Mucosa of stomach (tissue), 1 donor: ENCODE measurements around the gene GRK1.

Source experiments
- H3K27me3 ChIP-seq: one replicate; pipeline ENCODE4 v1.7.0; 2013; ENCODE audit warnings: mild to moderate bottlenecking, low read length; ENCODE audit not compliant: control insufficient read depth, insufficient read depth
- H3K36me3 ChIP-seq: one replicate; pipeline ENCODE4 v1.7.0; 2013; ENCODE audit warnings: low read length; ENCODE audit not compliant: control insufficient read depth, insufficient read depth
- H3K4me1 ChIP-seq: one replicate; pipeline ENCODE4 v1.7.0; 2013; ENCODE audit warnings: mild to moderate bottlenecking, low read length; ENCODE audit not compliant: control insufficient read depth, insufficient read depth
- H3K4me3 ChIP-seq: one replicate; pipeline ENCODE4 v1.7.0; 2013; ENCODE audit warnings: low read length
- H3K9ac ChIP-seq: one replicate; pipeline ENCODE4 v1.7.0; 2013; ENCODE audit warnings: mild to moderate bottlenecking, low read length, moderate library complexity
- H3K9me3 ChIP-seq: one replicate; pipeline ENCODE4 v1.7.0; 2013; ENCODE audit warnings: mild to moderate bottlenecking, low read length, moderate library complexity; ENCODE audit not compliant: control insufficient read depth
- donor health status: Pancreatic carcinoma.

Gene GRK1

DNA sequence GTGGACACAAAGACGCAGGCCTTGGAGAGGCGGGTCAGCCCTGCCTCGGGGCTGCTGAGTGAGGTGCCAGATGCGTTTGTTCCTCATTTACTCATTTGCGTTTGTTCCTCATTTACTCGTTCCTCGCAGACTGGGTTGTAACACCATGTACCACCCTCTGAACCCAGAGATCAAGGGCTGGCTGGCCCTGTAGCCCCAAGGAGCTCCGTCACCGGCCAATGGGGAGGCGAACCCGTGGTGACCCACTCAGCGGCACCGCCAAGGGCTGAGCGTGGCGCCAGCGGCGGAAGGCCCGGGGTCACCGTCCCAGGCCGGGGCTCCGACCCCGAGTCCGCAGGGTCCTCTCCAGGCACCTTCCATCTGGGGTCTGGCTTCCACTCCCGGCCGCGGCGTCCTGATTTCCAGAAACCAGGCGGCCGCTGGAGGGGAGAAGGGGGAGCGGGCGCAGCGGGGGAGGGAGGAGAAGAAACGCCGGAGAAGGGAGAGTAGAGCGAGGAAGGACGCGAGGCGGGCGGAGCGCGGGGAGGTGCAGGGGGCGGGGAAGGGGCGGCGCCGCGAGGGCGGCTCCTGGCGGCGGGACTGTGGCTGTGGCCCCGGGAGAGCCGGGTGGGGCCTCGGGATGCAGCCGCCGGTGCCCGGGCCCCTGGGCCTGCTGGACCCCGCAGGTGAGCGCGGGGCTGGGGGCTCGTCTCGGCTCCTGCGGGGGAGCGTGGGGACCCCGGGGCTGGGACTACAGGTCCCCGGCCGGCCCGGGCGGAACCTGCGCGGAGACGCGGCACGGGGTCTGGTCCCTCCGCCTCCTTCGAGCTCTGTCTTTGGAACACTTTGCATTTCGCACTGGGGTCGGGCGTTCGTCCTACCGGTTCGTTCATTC is 91.9 kb downstream of the GRK1 start, which contains the start of gene TMEM255B:
TMEM255B (plus strand) TSS at position 576 of the 874 bp plus-strand sequence; CDS start at position 620, 44 bp downstream.
- Histone ChIP-seq H3K4me1 (peaks cover 18% of the 10 kb centered on the region), H3K36me3 (no peaks in the 10 kb centered on the region), H3K9ac (peak within 1 kb of the TSS; percentile 53), H3K27me3 (peaks cover 29% of the 10 kb centered on the region), H3K4me3 (peak within 1 kb of the TSS; percentile 49), H3K9me3 (no peaks in the 10 kb centered on the region)

DNA sequence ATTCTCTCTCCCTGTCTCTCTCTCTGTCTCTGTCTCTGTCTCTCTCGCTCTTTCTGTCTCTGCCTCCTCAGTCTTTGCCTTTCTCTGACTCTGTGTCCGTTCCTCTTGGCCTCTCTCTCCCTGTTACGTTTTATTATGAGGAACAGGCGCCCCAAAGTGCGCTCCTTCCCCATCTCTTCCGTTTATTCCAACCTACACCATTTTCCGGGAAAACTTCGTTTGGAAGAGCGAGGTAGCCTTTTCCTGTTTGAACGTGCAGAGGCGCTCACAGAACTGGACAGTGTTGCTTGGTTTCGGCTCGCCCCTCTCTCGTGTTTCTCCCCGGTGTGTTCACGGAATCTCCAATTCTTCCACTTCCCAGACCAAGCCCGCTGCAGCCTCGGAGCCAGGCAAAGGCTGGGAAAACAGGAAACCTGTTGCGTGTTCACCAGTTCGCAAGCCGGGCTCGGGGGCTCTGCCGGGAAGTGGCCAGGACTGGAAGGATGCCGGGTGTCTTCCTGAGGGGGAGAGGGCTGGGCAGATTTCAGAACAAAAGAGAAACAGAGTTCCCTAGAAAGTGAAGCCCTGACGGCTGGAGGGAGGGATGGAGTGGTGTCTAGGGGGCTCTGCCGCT is 92.6 kb downstream of the GRK1 start:
- Histone ChIP-seq H3K27me3 (peaks cover 24% of the 10 kb centered on the region), H3K9me3 (no peaks in the 10 kb centered on the region), H3K36me3 (no peaks in the 10 kb centered on the region), H3K4me3 (peak overlapping the region; percentile 49), H3K4me1 (peaks cover 18% of the 10 kb centered on the region), H3K9ac (peak overlapping the region; percentile 37)

DNA sequence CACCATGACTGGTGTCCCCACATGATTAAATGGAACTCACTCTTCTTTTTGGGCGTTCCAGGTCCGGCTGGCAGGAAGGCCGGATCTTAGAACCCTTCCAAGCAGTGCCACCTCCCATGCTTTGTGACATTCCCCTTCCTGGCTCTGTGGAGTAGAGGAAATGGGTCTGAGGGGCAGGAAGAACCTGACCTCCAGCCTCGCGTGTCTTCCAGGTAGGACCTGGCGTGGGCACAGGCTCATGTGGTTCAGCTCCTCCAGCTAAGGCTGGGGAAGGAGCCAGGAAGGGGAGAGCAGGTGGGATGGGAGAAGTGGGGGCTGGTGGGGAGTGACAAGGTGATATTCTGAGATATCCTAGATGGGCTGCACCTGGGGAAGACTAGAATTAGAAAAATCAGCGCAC is 94.1 kb downstream of the GRK1 start:
- Histone ChIP-seq H3K9me3 (no peaks in the 10 kb centered on the region), H3K4me3 (no peak overlapping the region), H3K36me3 (no peaks in the 10 kb centered on the region), H3K4me1 (peaks cover 18% of the 10 kb centered on the region), H3K9ac (no peak overlapping the region), H3K27me3 (peaks cover 21% of the 10 kb centered on the region)

DNA sequence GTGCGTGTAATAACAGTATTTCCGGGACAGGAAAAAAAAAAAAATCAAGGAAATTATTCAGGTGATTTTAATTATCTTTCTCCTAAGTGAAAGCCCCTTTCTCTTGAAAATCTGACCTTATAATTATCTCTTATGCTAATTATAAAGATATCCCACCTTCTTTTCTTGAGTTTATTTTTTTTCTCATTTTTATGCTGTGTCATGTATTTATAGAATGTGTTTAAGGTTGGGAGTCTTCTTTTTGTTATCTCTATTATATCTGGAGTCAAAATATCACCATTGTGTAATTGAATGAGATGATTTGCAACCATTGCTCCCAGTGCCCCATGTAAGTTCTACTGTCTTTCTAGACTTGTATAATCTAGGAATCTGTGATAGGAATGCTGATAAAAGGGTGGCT is 95.1 kb downstream of the GRK1 start:
- no peak overlapping the region for H3K4me3 ChIP-seq
- peaks cover 21% of the 10 kb centered on the region for H3K27me3 ChIP-seq
- no peak overlapping the region for H3K9ac ChIP-seq
- H3K36me3 ChIP-seq = no peaks in the 10 kb centered on the region
- H3K9me3 ChIP-seq = no peaks in the 10 kb centered on the region
- peaks cover 18% of the 10 kb centered on the region for H3K4me1 ChIP-seq

DNA sequence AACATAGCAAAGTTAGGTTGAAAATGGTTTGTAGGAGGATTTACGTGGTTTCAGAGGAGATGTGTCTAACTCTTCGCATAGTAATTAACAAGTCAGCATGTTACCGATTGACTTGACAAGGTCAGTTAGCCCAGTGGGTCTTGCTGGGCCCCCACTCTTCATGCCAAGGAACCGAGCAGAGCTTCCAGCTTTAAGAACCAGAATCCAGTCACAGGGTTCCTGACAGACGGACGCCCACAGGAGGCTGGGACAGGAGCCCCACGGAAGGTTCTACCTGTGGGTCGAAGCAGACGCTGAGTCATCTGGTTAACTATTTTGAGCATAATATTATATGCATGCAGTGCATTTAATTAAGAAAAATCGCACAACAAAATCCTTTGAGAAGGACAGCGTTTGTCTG is 95.5 kb downstream of the GRK1 start:
- Histone ChIP-seq H3K36me3 (no peaks in the 10 kb centered on the region), H3K27me3 (peaks cover 21% of the 10 kb centered on the region), H3K4me1 (peaks cover 18% of the 10 kb centered on the region), H3K9ac (no peak overlapping the region), H3K4me3 (no peak overlapping the region), H3K9me3 (no peaks in the 10 kb centered on the region)

DNA sequence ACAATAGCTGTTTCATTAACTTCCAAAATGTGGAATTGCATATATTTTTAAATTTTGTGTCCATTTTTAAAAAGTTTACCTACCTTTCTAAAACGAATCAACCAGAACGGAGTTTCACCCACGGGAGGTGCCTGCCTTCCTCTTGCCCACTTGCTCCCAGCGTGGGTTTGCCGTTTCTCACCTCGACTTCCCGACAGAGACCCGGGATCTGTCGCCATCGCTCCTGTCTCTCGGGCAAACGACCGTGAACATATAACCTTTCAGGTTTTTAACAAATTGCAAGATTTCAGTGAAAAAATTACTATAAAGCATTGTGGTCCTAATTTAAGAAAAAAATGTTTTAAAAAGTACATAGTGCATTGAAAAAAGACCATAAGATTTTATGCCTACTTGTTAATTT is 96.2 kb downstream of the GRK1 start:
- Histone ChIP-seq H3K27me3 (peaks cover 21% of the 10 kb centered on the region), H3K9ac (no peak overlapping the region), H3K4me1 (peaks cover 16% of the 10 kb centered on the region), H3K36me3 (no peaks in the 10 kb centered on the region), H3K4me3 (no peak overlapping the region), H3K9me3 (no peaks in the 10 kb centered on the region)

DNA sequence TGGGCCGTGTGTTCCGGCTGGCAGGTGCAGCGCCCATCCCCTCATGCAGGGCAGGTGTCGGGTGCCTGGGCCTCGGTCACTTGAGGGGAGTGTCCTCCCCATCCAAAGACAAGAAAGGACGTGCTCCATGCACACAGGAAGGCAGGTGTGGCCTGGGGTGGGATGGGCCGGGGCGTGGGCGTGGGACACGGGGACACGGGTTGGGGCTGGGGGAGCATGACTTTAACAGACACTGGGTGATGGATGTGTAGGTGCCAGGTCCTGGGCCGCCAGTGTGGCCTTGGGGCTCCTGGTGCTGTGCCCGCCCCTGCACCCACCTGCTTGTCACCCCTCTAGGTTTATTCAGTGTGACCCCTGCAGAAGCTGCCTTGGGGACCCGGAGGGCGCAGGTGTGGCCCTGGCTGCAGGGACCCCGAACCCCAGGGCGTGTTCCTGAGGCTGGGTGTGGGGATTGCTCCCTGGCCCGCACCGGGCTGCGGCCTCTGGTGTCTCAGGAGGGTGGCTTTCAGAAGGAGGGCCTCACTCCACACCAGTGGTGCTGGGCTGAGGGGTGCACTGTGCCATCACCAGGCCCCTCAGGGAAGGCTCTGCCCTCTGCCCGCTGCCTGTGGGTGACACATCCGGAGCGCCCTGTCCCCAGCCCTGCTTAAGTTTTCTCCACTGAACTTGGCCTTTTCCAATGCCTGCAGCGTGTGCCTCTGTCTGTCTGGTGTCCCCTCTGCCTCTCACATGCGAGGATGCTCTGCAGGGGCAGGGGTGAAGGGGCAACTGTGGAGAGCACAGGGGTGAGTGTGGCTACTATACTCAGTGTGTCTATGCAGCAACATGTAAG is 97.2 kb downstream of the GRK1 start:
- Histone ChIP-seq H3K9ac (no peak overlapping the region), H3K4me3 (no peak overlapping the region), H3K36me3 (no peaks in the 10 kb centered on the region), H3K4me1 (peaks cover 9% of the 10 kb centered on the region), H3K9me3 (no peaks in the 10 kb centered on the region), H3K27me3 (peaks cover 20% of the 10 kb centered on the region)

DNA sequence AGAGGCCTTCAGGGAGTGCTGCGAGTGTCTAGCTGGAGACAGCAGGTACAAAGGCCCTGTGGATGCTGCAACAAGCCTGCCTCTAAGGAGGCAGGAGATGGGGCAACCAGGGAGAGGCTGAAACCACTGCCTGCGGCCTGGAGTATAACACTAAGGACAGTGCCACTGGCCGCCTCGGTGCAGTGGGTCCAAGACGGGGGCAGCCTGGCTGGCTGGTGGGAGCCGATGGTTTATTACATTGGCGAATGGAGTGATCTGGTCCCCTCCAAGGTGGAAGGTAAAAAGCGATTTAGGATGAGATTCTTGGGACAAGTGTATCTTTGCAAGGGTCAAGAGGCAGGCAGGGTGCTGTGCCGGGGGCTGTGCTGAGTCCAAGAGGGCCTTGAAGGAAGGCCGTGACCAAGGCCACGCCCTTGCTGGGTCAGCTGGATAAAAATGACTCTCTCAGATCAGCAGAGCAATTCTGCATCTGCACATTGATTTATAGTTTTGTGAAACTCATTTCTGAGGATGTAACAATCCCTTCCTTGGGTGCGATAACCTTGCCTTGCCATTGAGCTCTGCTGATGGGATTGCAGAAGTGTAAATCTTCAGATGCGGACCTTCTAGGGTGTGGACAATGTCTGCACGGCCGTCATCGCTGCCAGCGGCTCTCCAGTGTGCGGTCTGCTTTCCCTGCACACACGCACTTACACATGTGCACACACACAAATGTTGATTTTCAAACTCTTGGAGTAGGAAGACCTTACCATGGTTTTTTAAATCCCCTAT is 98.0 kb downstream of the GRK1 start:
- Histone ChIP-seq H3K36me3 (no peaks in the 10 kb centered on the region), H3K4me3 (no peak overlapping the region), H3K4me1 (peaks cover 1% of the 10 kb centered on the region), H3K27me3 (peaks cover 12% of the 10 kb centered on the region), H3K9me3 (no peaks in the 10 kb centered on the region), H3K9ac (no peak overlapping the region)

DNA sequence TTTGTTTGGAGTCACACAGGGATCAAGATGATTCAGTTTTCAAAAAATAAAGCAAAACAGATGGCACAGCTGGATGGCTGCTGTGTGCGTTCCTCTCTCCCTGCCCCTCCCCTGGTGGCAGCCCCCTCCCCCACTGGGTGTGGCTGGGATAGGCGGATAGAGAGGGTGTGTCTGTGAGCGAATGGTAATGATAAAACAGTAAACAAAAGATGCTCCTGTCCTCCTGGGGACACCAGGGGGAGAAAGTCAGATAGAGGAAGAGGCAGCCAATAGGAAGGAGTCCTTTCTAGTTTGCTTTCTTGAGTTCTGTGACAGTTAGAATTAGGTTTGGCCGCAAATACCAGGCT is 98.5 kb downstream of the GRK1 start:
- no peak overlapping the region for H3K9ac ChIP-seq
- peaks cover 8% of the 10 kb centered on the region for H3K27me3 ChIP-seq
- H3K4me3 ChIP-seq = no peak overlapping the region

DNA sequence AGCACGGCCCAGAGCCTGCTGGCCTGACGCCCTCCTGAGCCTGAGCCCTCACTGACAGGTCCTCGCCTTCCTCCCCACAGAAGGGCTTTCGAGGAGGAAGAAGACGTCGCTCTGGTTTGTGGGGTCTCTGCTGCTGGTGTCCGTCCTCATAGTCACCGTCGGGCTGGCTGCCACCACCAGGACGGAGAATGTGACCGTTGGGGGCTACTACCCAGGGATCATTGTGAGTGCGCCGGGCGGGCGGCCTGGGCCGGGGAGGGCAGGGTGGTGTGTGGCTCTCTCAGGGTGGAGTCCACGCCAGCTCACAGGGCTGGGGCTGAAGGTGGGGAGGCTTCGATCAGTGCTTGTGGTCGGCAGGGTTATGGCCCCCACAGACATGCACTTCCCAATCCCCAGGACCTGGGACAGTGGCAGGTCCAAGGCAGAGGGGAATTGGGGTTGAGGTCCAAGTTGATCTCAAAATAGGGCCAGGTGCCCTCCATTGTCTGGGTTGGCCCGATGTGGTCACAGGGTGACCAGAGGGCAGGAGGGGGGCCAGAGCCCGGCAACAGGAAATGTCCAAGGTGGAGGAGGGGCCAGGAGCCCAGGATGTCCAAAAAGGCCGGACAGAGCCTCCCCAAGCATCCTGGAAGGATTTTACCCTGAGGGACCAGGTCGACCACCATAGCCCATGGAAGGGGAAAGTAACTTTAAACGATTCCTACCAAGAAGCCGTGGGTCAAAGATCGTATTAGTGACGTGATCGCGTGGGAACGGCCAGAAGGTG is 99.2 kb downstream of the GRK1 start:
- Histone ChIP-seq H3K36me3 (no peaks in the 10 kb centered on the region), H3K9ac (no peak overlapping the region)

More for the DNA sequence above, 98.5 kb downstream of the GRK1 start:
- Histone ChIP-seq H3K9me3 (no peaks in the 10 kb centered on the region), H3K36me3 (no peaks in the 10 kb centered on the region), H3K4me1 (no peaks in the 10 kb centered on the region)

DNA sequence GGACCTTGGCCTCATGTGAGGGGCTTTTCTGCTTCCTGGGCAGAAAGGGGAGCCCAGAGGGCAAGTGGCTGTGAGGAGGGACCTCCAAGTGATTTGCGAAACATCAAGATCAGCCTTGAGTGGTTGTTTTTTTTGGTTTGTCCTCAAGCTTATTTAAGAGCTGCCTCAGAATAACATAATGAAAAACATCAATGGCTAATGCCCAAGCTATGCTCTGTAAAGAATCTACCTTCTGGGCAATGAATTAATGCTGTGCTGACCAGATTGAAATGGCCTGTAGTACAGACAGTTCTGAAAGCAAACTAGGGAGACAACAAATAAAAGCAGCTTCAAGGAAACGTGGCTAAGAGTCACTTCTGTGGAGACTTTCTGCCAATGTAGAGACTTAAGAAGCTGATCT is 100.3 kb downstream of the GRK1 start:
- H3K4me1 ChIP-seq = no peaks in the 10 kb centered on the region
- H3K4me3 ChIP-seq = no peak overlapping the region
- H3K9ac ChIP-seq = no peak overlapping the region
- H3K27me3 ChIP-seq = no peaks in the 10 kb centered on the region
- no peaks in the 10 kb centered on the region for H3K36me3 ChIP-seq
- H3K9me3 ChIP-seq = no peaks in the 10 kb centered on the region

More for the DNA sequence above, 99.2 kb downstream of the GRK1 start:
- Histone ChIP-seq H3K4me3 (no peak overlapping the region), H3K27me3 (peaks cover 2% of the 10 kb centered on the region), H3K9me3 (no peaks in the 10 kb centered on the region), H3K4me1 (no peaks in the 10 kb centered on the region)
